Germinal center (tissue), 1 donor: ENCODE results near the gene CWF19L2.
"Not testable (repeated sequence)": the region's sequence is repeated elsewhere in the genome, so short reads cannot be mapped to it uniquely, and the experiment has no call there.

ENCODE experiments used
- DNase-seq: peaks from one replicate; pipeline ENCODE4 v3.0.0; 2012; ENCODE audit warnings: mixed read lengths, low spot score

The CWF19L2 gene

GRCh38 chr11:107457558-107458271 lies at the start of gene CWF19L2:
Gene CWF19L2 (minus strand): TSS chr11:107457825. CDS start chr11:107457816, 9 bp downstream.
- peak; percentile 92 for DNase-seq

GRCh38 chr11:107505647-107506225 lies 48.1 kb upstream of the CWF19L2 start:
- DNase-seq, result no peak

GRCh38 chr11:107504981-107505380 lies 47.4 kb upstream of the CWF19L2 start:
- DNase-seq, result no peak

- DNase-seq, result no peak
These were observed 44.1 kb upstream of the CWF19L2 start for GRCh38 chr11:107501713-107502112.

GRCh38 chr11:107497371-107497770 lies 39.7 kb upstream of the CWF19L2 start:
- DNase-seq, result not testable (repeated sequence)

- DNase-seq, result no peak
These were observed 38.4 kb upstream of the CWF19L2 start for GRCh38 chr11:107496011-107496410.

GRCh38 chr11:107494055-107494454 lies 36.4 kb upstream of the CWF19L2 start:
- DNase-seq, result no peak

GRCh38 chr11:107493117-107493516 lies 35.5 kb upstream of the CWF19L2 start:
- DNase-seq, result no peak

GRCh38 chr11:107490836-107491235 lies 33.2 kb upstream of the CWF19L2 start:
- DNase-seq, result no peak

GRCh38 chr11:107482234-107482633 lies 24.6 kb upstream of the CWF19L2 start:
- no peak for DNase-seq

GRCh38 chr11:107478922-107479321 lies 21.3 kb upstream of the CWF19L2 start:
- no peak for DNase-seq

GRCh38 chr11:107477820-107478219 lies 20.2 kb upstream of the CWF19L2 start:
- DNase-seq, result no peak

- DNase-seq, result no peak
These were observed 16.2 kb upstream of the CWF19L2 start for GRCh38 chr11:107473792-107474191.

- no peak for DNase-seq
These were observed 15.3 kb upstream of the CWF19L2 start for GRCh38 chr11:107472966-107473365.

- no peak for DNase-seq
These were observed 11.0 kb upstream of the CWF19L2 start for GRCh38 chr11:107468596-107468995.

GRCh38 chr11:107467696-107468095 lies 10.1 kb upstream of the CWF19L2 start:
- DNase-seq, result no peak

- not testable (repeated sequence) for DNase-seq
These were observed 8.7 kb upstream of the CWF19L2 start for GRCh38 chr11:107466275-107466866.

GRCh38 chr11:107457205-107457557 lies 444 bp downstream of the CWF19L2 start:
- DNase-seq, result peak; percentile 21

GRCh38 chr11:107453594-107454286 lies 3.9 kb downstream of the CWF19L2 start:
- no peak for DNase-seq

GRCh38 chr11:107446822-107447431 lies 10.7 kb downstream of the CWF19L2 start:
- no peak for DNase-seq

- no peak for DNase-seq
These were observed 14.9 kb downstream of the CWF19L2 start for GRCh38 chr11:107442715-107443215.

GRCh38 chr11:107439586-107440167 lies 17.9 kb downstream of the CWF19L2 start:
- DNase-seq, result no peak
